H9 (cell line): ENCODE measurements around the gene SUN1. TPM values are rescaled to one million over a fixed set of nuclear protein-coding genes. Genes with fewer than 3 reads are reported as not detected.

Experiments
- DNase-seq: peaks from one replicate; pipeline ENCODE4 v3.0.0-alpha.2; 2017
- H2AFZ ChIP-seq: one replicate; pipeline ENCODE4 v1.6.1; 2013; ENCODE audit warnings: mild to moderate bottlenecking, low read length, control low read depth, moderate library complexity
- H2AK5ac ChIP-seq: 2 replicates; pipeline ENCODE4 v1.6.1; 2013; ENCODE audit warnings: low read length, control low read depth, mixed read lengths; ENCODE audit not compliant: insufficient read length
- H2BK120ac ChIP-seq: one replicate; pipeline ENCODE4 v1.6.1; 2013; ENCODE audit warnings: low read depth, mild to moderate bottlenecking, low read length, control low read depth, inconsistent platforms; ENCODE audit not compliant: poor library complexity, severe bottlenecking
- H2BK12ac ChIP-seq: 2 replicates; pipeline ENCODE4 v1.6.1; 2013; ENCODE audit warnings: low read length, control low read depth, mixed read lengths, low read depth; ENCODE audit not compliant: insufficient read length
- H2BK15ac ChIP-seq: 2 replicates; pipeline ENCODE4 v1.6.1; 2013; ENCODE audit warnings: low read depth, low read length, control low read depth
- H2BK20ac ChIP-seq: one replicate; pipeline ENCODE4 v1.6.1; 2013; ENCODE audit warnings: low read depth, mild to moderate bottlenecking, low read length, control low read depth, inconsistent platforms; ENCODE audit not compliant: poor library complexity, severe bottlenecking
- H2BK5ac ChIP-seq: 2 replicates; pipeline ENCODE4 v1.6.1; 2013; ENCODE audit warnings: low read length, control low read depth, mixed read lengths; ENCODE audit not compliant: insufficient read length
- H3K14ac ChIP-seq: 2 replicates; pipeline ENCODE4 v1.6.1; 2013; ENCODE audit warnings: low read length, control low read depth; ENCODE audit not compliant: insufficient read depth
- H3K18ac ChIP-seq: 2 replicates; pipeline ENCODE4 v1.6.1; 2013; ENCODE audit warnings: low read depth, mild to moderate bottlenecking, mixed read lengths, low read length, control low read depth; ENCODE audit not compliant: insufficient read length
- H3K23ac ChIP-seq: 2 replicates; pipeline ENCODE4 v1.6.1; 2013; ENCODE audit warnings: low read length, control low read depth, mixed read lengths, low read depth; ENCODE audit not compliant: insufficient read length
- H3K23me2 ChIP-seq: 2 replicates; pipeline ENCODE4 v1.6.1; 2013; ENCODE audit warnings: low read depth, mild to moderate bottlenecking, mixed read lengths, low read length, control low read depth; ENCODE audit not compliant: insufficient read length, poor library complexity, severe bottlenecking
- H3K27ac ChIP-seq: 2 replicates; pipeline ENCODE4 v1.5.1; 2013; ENCODE audit warnings: low read length, control low read depth, mixed read lengths, low read depth; ENCODE audit not compliant: insufficient read length
- H3K27me3 ChIP-seq: 2 replicates; pipeline ENCODE4 v1.6.1; 2013; ENCODE audit warnings: low read length, control low read depth, inconsistent platforms; ENCODE audit not compliant: insufficient read depth
- H3K4ac ChIP-seq: 2 replicates; pipeline ENCODE4 v1.6.1; 2013; ENCODE audit warnings: low read depth, mild to moderate bottlenecking, control low read depth, inconsistent platforms, low read length, moderate library complexity
- H3K4me1 ChIP-seq: 2 replicates; pipeline ENCODE4 v1.6.1; 2013; ENCODE audit warnings: low read length, control low read depth, inconsistent platforms; ENCODE audit not compliant: insufficient read depth
- H3K4me2 ChIP-seq: 2 replicates; pipeline ENCODE4 v1.6.1; 2013; ENCODE audit warnings: low read length, control low read depth, mixed read lengths; ENCODE audit not compliant: insufficient read length, insufficient read depth
- H3K56ac ChIP-seq: 2 replicates; pipeline ENCODE4 v1.6.1; 2013; ENCODE audit warnings: low read depth, mild to moderate bottlenecking, mixed read lengths, low read length, control low read depth; ENCODE audit not compliant: insufficient read length
- H3K79me1 ChIP-seq: 2 replicates; pipeline ENCODE4 v1.6.1; 2013; ENCODE audit warnings: low read depth, mild to moderate bottlenecking, moderate library complexity, low read length, control low read depth, inconsistent platforms; ENCODE audit not compliant: insufficient read depth, poor library complexity, severe bottlenecking
- H3K79me2 ChIP-seq: 2 replicates; pipeline ENCODE4 v1.6.1; 2013; ENCODE audit warnings: low read length, control low read depth, inconsistent platforms; ENCODE audit not compliant: insufficient read depth
- H3K9ac ChIP-seq: 2 replicates; pipeline ENCODE4 v1.6.1; 2013; ENCODE audit warnings: low read length, control low read depth, mixed read lengths; ENCODE audit not compliant: insufficient read length; ENCODE audit errors: extremely low read depth
- H3K9me3 ChIP-seq: one replicate; pipeline ENCODE4 v1.6.1; 2013; ENCODE audit warnings: low read depth, low read length, inconsistent platforms; ENCODE audit not compliant: control insufficient read depth
- H3T11ph ChIP-seq: one replicate; pipeline ENCODE4 v1.6.1; 2013; ENCODE audit warnings: mild to moderate bottlenecking, low read length, control low read depth, inconsistent platforms
- H4K20me1 ChIP-seq: one replicate; pipeline ENCODE4 v1.6.1; 2013; ENCODE audit not compliant: control insufficient read depth, insufficient read length, insufficient read depth
- H4K5ac ChIP-seq: 2 replicates; pipeline ENCODE4 v1.6.1; 2013; ENCODE audit warnings: low read depth, mild to moderate bottlenecking, mixed read lengths, low read length, control low read depth; ENCODE audit not compliant: insufficient read length
- H4K8ac ChIP-seq: replicated peaks from 2 replicates; pipeline ENCODE4 v1.6.1; 2013; ENCODE audit warnings: low read length, control low read depth, mixed read lengths, low read depth; ENCODE audit not compliant: insufficient read length
- H4K91ac ChIP-seq: 2 replicates; pipeline ENCODE4 v1.6.1; 2013; ENCODE audit warnings: low read depth, mild to moderate bottlenecking, moderate library complexity, mixed read lengths, low read length, control low read depth; ENCODE audit not compliant: insufficient read length
- H3K27ac Mint-ChIP-seq, 3 experiments: 2 replicates in 2 of 3; 3 replicates in 1 of 3; pipeline ENCODE4 v1.8.0; 2020 to 2021; ENCODE audit warnings: mixed read lengths in 3 of 3, mild to moderate bottlenecking in 1 of 3, moderate library complexity in 1 of 3
- H3K27me3 Mint-ChIP-seq: 2 replicates; pipeline ENCODE4 v1.8.0; 2021; ENCODE audit warnings: low read depth, mild to moderate bottlenecking, moderate library complexity, mixed read lengths
- H3K36me3 Mint-ChIP-seq, 3 experiments: 2 replicates in 2 of 3; 3 replicates in 1 of 3; pipeline ENCODE4 v1.8.0; 2020 to 2021; ENCODE audit warnings: low read depth in 3 of 3, mixed read lengths in 3 of 3; ENCODE audit not compliant: insufficient read depth in 1 of 3
- H3K4me1 Mint-ChIP-seq, 2 experiments: 2 replicates each; pipeline ENCODE4 v1.8.0; 2020; ENCODE audit warnings: mixed read lengths in 2 of 2
- H3K4me3 Mint-ChIP-seq, 2 experiments: 2 replicates in 1 of 2; 3 replicates in 1 of 2; pipeline ENCODE4 v1.8.0; 2020 to 2021; ENCODE audit warnings: mild to moderate bottlenecking in 2 of 2, mixed read lengths in 2 of 2, moderate library complexity in 1 of 2
- H3K9me3 Mint-ChIP-seq, 2 experiments: 2 replicates in 1 of 2; 3 replicates in 1 of 2; pipeline ENCODE4 v1.8.0; 2020; ENCODE audit warnings: mild to moderate bottlenecking in 2 of 2, mixed read lengths in 2 of 2, moderate library complexity in 1 of 2
- WGBS: extraction: QIAGEN DNeasy Blood & Tissue Kit; methylation state at CpG from one replicate; pipeline ENCODE4 v1.1.7; 2013; ENCODE audit warnings: missing lambda C conversion rate, low lambda C conversion rate, mixed read lengths; ENCODE audit not compliant: insufficient read length; ENCODE audit errors: extremely low coverage; 5-methylcytosine and 5-hydroxymethylcytosine counted together
- total RNA-seq: library from RNA; stranded (reverse); gene quantifications from 2 replicates; pipeline ENCODE4 v1.2.1, GENCODE V29; 2021
- TF ChIP-seq, protein P1 (sequence below): fragments of 200-600 bp; sonication (generic); conservative IDR thresholded peaks from 3 replicates; pipeline ENCODE4 v1.8.0; 2021; ENCODE audit warnings: antibody characterized with exemption, mild to moderate bottlenecking

The SUN1 gene
- total RNA-seq, 1 experiment from 2014 or later = 118 TPM

DNA sequence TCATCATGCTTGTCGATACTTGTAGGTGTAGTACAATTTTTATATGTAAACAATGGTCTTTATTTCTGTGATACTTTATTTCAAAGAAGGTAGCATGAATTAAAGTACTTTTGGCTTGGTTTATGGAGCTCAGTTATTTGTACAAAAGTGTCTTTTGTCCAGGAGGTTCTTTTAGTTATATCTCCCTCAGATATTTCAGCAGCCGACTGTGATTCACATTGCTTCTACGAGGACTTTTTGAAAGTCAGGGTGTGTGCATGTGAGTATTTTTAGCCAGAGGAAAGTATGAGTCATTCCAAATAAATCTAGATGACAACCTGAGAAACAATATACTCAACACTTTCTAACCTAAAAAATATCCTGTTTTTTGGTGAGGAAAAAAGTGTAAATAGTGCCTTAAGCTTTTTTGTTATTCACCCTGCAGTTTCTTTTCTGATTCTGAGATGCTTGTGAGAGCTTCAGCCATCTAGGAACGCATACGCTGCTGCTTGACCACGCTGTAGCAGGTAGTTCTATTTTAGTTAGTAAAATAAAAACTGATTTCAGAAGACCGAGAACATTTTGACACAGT, 595 bp upstream of the SUN1 start:
- Histone ChIP-seq H3K4me2 (no peak overlapping the region), H4K5ac (no peak overlapping the region), H3K23ac (no peak overlapping the region), H2BK20ac (no peak overlapping the region), H2BK5ac (no peak overlapping the region), H3K27ac (peak overlapping the region; percentile 22), H3K9ac (no peak overlapping the region), H4K8ac (no peak overlapping the region), H3K27me3 (no peaks in the 10 kb centered on the region), H3K14ac (no peak overlapping the region), H3K9me3 (no peaks in the 10 kb centered on the region), H4K91ac (no peak overlapping the region), H3K79me1 (peaks cover 14% of the 10 kb centered on the region), H3K56ac (no peak overlapping the region), H2BK120ac (no peak overlapping the region), H4K20me1 (no peaks in the 10 kb centered on the region), H2AFZ (no peak overlapping the region), H3K79me2 (peaks cover 50% of the 10 kb centered on the region; the same call in 1 of the 2 replicates), H3T11ph (no peak overlapping the region), H3K4ac (no peak overlapping the region; the same call in 1 of the 2 replicates), H3K23me2 (peaks cover 3% of the 10 kb centered on the region), H2BK12ac (no peak overlapping the region), H2AK5ac (no peak overlapping the region), H3K18ac (no peak overlapping the region), H2BK15ac (no peak overlapping the region), H3K4me1 (peaks cover 12% of the 10 kb centered on the region)
- peak overlapping the region in 1 of 2 experiments; percentile 55; a peak in 2 of 5 replicates for H3K4me3 Mint-ChIP-seq
- no CpG with 5 or more reads among the region's 7 CpGs for WGBS
- H3K9me3 Mint-ChIP-seq = no peaks in the 10 kb centered on the region
- H3K36me3 Mint-ChIP-seq = peaks cover 14 to 31% (median 18%) of the 10 kb centered on the region in 3 experiments
- peak overlapping the region; percentile 76 to 88 (median 86); a peak in 5 of 7 replicates for H3K27ac Mint-ChIP-seq
- H3K4me1 Mint-ChIP-seq = peaks cover 40 to 42% of the 10 kb centered on the region in 2 experiments
- DNase-seq = no peak
- TF ChIP-seq, protein P1, sequence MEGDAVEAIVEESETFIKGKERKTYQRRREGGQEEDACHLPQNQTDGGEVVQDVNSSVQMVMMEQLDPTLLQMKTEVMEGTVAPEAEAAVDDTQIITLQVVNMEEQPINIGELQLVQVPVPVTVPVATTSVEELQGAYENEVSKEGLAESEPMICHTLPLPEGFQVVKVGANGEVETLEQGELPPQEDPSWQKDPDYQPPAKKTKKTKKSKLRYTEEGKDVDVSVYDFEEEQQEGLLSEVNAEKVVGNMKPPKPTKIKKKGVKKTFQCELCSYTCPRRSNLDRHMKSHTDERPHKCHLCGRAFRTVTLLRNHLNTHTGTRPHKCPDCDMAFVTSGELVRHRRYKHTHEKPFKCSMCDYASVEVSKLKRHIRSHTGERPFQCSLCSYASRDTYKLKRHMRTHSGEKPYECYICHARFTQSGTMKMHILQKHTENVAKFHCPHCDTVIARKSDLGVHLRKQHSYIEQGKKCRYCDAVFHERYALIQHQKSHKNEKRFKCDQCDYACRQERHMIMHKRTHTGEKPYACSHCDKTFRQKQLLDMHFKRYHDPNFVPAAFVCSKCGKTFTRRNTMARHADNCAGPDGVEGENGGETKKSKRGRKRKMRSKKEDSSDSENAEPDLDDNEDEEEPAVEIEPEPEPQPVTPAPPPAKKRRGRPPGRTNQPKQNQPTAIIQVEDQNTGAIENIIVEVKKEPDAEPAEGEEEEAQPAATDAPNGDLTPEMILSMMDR = no peak
- H3K27me3 Mint-ChIP-seq = no peaks in the 10 kb centered on the region
